Measurements from ENCODE around the gene ABCA13. TPM values are rescaled to one million over a fixed set of nuclear protein-coding genes. Genes with fewer than 3 reads are reported as not detected.

Gene ABCA13
- total RNA-seq, 1 experiment from 2014 or later: 0.76 TPM

DNA sequence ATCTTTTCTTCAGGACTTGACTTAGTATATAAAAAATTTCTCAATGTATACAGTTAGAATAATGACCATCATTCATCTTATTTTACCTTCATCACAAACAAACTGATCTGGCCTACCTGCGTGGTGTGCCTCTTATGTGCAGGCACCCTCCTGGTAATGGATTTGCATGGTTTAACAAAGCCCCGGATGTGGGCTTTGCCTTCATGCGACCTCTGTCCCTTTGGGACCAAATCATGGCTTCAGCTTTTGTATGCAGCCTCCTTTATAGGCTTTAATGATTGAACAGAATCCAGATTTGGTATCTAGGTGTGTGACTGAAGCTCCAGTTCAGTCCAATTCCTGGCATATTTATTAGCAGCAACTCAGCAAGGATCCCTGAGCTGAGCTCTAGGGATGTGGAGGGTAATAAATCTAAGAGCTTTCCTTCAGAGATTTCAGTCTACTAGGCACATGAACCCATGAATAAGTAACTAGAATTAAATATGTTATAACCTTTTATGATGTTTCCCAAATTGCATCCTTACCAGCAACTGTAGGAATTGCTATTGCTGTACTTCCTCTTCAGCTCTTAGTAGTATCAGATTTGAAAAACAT is 256.9 kb downstream of the ABCA13 start:
- no peaks in the 10 kb centered on the region for H3K9me3 ChIP-seq (ENCODE audit: insufficient read depth, low read depth)
- H4K20me1 ChIP-seq (ENCODE audit: insufficient read depth): no peaks in the 10 kb centered on the region; the same call in 1 of the 2 replicates
- H2AFZ ChIP-seq: no peak overlapping the region
- ChIA-PET POLR2A (ENCODE audit: unreplicated experiment) (no interaction called here), CTCF (no interaction called here)
- no peaks in the 10 kb centered on the region for H3K79me2 ChIP-seq (ENCODE audit: low read depth)
- H3K27ac ChIP-seq: no peak overlapping the region
- intact Hi-C loops (cut with micrococcal nuclease; ENCODE audit: unreplicated experiment): no loop called here
- H3K9me2 ChIP-seq (ENCODE audit: insufficient read depth): 0 out of 2 replicates have a peak, but pooled peaks cover 3% of the 10 kb centered on the region
- no peaks in the 10 kb centered on the region for H3F3A ChIP-seq (ENCODE audit: insufficient read depth, low read depth)
- DNase-seq: no peak
- H3K36me3 ChIP-seq (ENCODE audit: low read depth): no peaks in the 10 kb centered on the region
- no peaks in the 10 kb centered on the region for H3K4me1 ChIP-seq (replicated peaks; ENCODE audit: insufficient read depth)
- no peak overlapping the region for H3K4me3 ChIP-seq
- H3K27me3 ChIP-seq (ENCODE audit: insufficient read depth, low read depth): no peaks in the 10 kb centered on the region
- BruUV-seq (replicated peaks): no TSS peak
- no peak for TF ChIP-seq EZH2 (IDR thresholded peaks at IDR 0.05; ENCODE audit: low read depth)
- TF ChIP-seq, protein P1, sequence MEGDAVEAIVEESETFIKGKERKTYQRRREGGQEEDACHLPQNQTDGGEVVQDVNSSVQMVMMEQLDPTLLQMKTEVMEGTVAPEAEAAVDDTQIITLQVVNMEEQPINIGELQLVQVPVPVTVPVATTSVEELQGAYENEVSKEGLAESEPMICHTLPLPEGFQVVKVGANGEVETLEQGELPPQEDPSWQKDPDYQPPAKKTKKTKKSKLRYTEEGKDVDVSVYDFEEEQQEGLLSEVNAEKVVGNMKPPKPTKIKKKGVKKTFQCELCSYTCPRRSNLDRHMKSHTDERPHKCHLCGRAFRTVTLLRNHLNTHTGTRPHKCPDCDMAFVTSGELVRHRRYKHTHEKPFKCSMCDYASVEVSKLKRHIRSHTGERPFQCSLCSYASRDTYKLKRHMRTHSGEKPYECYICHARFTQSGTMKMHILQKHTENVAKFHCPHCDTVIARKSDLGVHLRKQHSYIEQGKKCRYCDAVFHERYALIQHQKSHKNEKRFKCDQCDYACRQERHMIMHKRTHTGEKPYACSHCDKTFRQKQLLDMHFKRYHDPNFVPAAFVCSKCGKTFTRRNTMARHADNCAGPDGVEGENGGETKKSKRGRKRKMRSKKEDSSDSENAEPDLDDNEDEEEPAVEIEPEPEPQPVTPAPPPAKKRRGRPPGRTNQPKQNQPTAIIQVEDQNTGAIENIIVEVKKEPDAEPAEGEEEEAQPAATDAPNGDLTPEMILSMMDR (conservative IDR thresholded peaks at IDR 0.05): no peak
- no peak overlapping the region for H3K4me2 ChIP-seq

DNA sequence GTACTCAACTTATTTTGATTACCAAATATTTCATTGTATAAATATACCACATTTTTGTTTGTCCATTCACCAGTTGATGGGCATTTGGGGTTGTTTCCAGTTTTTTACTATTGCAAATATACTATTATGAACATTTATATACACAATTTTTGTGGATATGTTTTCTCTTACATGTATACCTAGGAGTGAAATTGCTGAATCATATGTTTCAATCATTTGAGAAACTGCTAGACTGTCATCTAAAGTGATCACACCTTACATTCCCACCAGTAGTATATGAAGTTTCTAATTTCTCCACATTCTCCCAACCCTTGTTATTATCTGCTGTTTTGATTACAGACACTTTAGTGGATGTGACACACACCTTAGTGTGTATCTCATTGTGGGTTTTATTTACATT is 257.9 kb downstream of the ABCA13 start:
- Histone ChIP-seq H3K4me2 (no peak overlapping the region), H3K4me3 (no peak overlapping the region), H3K79me2 (ENCODE audit: low read depth) (no peaks in the 10 kb centered on the region), H2AFZ (no peak overlapping the region), H3K9me3 (ENCODE audit: insufficient read depth, low read depth) (no peaks in the 10 kb centered on the region), H3K27me3 (ENCODE audit: insufficient read depth, low read depth) (no peaks in the 10 kb centered on the region), H3F3A (ENCODE audit: insufficient read depth, low read depth) (no peaks in the 10 kb centered on the region), H3K4me1 (replicated peaks; ENCODE audit: insufficient read depth) (no peaks in the 10 kb centered on the region), H3K36me3 (ENCODE audit: low read depth) (no peaks in the 10 kb centered on the region), H3K27ac (no peak overlapping the region), H4K20me1 (ENCODE audit: insufficient read depth) (no peaks in the 10 kb centered on the region; the same call in 1 of the 2 replicates), H3K9me2 (ENCODE audit: insufficient read depth) (0 out of 2 replicates have a peak, but pooled peaks cover 3% of the 10 kb centered on the region)
- POLR2A ChIA-PET (ENCODE audit: unreplicated experiment): no interaction called here
- CTCF ChIA-PET: no interaction called here
- intact Hi-C loops (cut with micrococcal nuclease; ENCODE audit: unreplicated experiment): no loop called here
- no TSS peak for BruUV-seq (replicated peaks)
- DNase-seq: no peak
- TF ChIP-seq EZH2 (IDR thresholded peaks at IDR 0.05; ENCODE audit: low read depth): no peak
- TF ChIP-seq, protein P1 (conservative IDR thresholded peaks at IDR 0.05): no peak

DNA sequence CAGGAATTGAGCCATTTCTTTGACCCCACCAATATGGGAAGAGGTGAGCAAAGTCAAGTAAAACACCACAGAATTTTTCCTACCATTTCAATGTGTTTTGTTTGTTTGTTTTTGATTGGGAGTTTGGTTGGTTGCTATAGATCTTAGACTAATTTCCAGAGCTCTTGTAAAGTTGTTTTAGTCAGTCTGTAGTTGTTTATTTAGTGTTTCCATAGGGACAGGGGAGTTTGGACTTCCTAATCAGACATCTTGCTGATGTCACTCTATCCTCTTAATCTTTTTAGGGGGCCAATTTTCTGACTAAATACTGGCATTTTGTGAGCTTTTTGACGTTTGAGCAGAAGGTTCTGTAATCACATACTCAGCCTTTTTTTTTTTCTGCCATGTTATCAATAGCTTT is 266.9 kb downstream of the ABCA13 start:
- no peaks in the 10 kb centered on the region for H3K9me3 ChIP-seq (ENCODE audit: insufficient read depth, low read depth)
- H3K27me3 ChIP-seq (ENCODE audit: insufficient read depth, low read depth): 0 out of 2 replicates have a peak, but pooled peaks cover 4% of the 10 kb centered on the region
- no peaks in the 10 kb centered on the region for H3K36me3 ChIP-seq (ENCODE audit: low read depth)
- CTCF ChIA-PET: no interaction called here
- H3K4me3 ChIP-seq: no peak overlapping the region
- BruUV-seq (replicated peaks): no TSS peak
- H4K20me1 ChIP-seq (ENCODE audit: insufficient read depth): no peaks in the 10 kb centered on the region
- peak in 1 of 2 experiments; percentile 47 for DNase-seq
- no peaks in the 10 kb centered on the region for H3F3A ChIP-seq (ENCODE audit: insufficient read depth, low read depth)
- no peak overlapping the region for H3K4me2 ChIP-seq
- TF ChIP-seq, protein P1 (conservative IDR thresholded peaks at IDR 0.05): no peak
- TF ChIP-seq EZH2 (IDR thresholded peaks at IDR 0.05; ENCODE audit: low read depth): no peak
- H3K27ac ChIP-seq: no peak overlapping the region
- H3K79me2 ChIP-seq (ENCODE audit: low read depth): no peaks in the 10 kb centered on the region
- no peaks in the 10 kb centered on the region for H3K9me2 ChIP-seq (ENCODE audit: insufficient read depth)
- POLR2A ChIA-PET (ENCODE audit: unreplicated experiment): no interaction called here
- no peaks in the 10 kb centered on the region for H3K4me1 ChIP-seq (replicated peaks; ENCODE audit: insufficient read depth)
- H2AFZ ChIP-seq: no peak overlapping the region
- intact Hi-C loops (cut with micrococcal nuclease; ENCODE audit: unreplicated experiment): no loop called here

Data from PC-9 (cell line).